ES-I3 (cell line): ENCODE data around the gene CAMK2B.
"Not testable (repeated sequence)": the region's sequence is repeated elsewhere in the genome, so short reads cannot be mapped to it uniquely, and the experiment has no call there.

Experiments used
- H3K36me3 ChIP-seq: 2 replicates; pipeline ENCODE4 v1.6.1; 2013; ENCODE audit warnings: mild to moderate bottlenecking, low read length, control low read depth, moderate library complexity; ENCODE audit not compliant: insufficient read depth
- H3K4me1 ChIP-seq: 2 replicates; pipeline ENCODE4 v1.6.1; 2013; ENCODE audit warnings: mild to moderate bottlenecking, control low read depth, low read length; ENCODE audit not compliant: insufficient read depth
- H3K9ac ChIP-seq: 2 replicates; pipeline ENCODE4 v1.6.1; 2013; ENCODE audit warnings: low read depth, mild to moderate bottlenecking, low read length, moderate library complexity
- H3K9me3 ChIP-seq: 2 replicates; pipeline ENCODE4 v1.6.1; 2013; ENCODE audit warnings: mild to moderate bottlenecking, low read length, moderate library complexity; ENCODE audit not compliant: control insufficient read depth, insufficient read depth

CAMK2B gene

DNA sequence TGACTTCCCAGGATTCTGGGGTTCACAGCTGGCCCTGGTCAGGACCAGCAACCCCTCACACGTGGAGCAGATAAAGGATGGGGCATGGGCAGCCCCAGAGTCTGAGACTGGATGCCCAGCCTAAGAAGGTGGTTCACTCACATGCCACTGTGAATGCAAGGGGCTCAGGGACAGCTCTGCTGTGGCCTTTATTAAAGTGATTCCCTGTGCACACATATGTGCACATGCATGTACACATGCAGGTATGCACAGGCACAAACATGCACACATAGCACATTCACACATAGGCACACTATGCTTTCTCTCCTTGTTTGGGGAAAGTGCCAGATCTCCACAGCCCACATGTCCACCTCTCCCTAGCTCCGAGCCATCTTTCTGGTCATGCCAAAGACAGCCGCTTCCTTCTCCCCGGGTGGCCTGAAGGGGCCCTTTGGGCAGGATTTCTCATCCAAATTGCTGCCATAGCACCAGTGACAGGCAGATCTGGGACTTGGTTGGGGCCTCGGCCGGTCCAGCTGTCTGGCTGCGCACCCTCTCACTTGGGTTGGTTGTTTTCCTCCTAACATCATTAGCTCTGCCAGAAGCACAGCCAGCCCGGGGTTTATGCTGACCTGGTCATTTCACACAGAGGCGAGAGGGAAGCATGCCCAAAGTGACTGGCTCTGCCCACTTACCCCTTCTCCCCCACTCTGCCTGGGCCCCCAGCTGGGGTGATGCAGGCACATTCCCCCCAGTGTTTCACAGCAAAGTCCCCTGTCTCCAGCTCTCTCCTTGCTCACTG lies 137.6 kb downstream of the CAMK2B start:
- peaks cover 15% of the 10 kb centered on the region; the same call in 1 of the 2 replicates for H3K4me1 ChIP-seq
- H3K9me3 ChIP-seq, result no peaks in the 10 kb centered on the region; the same call in 1 of the 2 replicates
- no peak overlapping the region for H3K9ac ChIP-seq
- H3K36me3 ChIP-seq, result no peaks in the 10 kb centered on the region

DNA sequence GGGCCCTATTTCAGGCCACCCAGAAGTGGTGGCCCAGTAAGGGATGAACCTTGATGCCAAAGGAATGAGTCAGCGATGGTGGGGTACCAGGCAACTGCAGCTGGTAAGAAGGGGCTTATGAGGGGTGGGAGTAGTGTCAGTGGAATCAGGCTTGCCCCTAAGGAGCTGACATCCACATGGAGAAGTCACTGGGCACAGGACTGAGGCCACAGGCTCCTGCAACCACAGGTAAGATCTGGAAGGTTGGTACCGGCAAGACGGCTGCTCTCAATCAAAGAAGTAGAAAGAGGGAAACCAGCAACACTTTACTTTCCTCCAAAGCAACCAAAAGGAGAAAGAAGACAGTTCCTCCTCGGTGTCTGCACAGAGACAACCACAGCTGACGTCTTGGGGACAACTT lies 138.7 kb downstream of the CAMK2B start:
- Histone ChIP-seq H3K4me1 (peaks cover 15% of the 10 kb centered on the region; the same call in 1 of the 2 replicates), H3K9me3 (no peaks in the 10 kb centered on the region; the same call in 1 of the 2 replicates), H3K36me3 (no peaks in the 10 kb centered on the region), H3K9ac (no peak overlapping the region)

DNA sequence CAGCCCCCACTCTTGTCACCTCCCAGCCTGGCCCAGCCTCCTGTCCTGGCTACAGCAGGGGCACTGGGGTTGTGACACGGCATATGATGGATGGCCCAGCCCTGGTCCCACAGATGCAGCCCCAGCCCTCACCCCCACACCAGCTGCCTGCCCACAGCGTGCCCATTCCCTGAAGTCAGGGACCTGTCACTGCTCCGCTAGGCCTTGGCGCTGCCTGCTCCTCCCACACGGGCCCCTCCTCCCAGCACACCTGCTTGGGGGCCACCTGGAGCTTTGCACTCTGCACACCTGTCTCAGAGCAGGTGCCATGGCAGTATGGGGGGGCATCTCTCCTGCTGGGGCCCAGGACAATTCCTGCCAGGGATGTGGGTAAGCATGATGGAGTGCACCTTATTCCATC lies 139.7 kb downstream of the CAMK2B start:
- Histone ChIP-seq H3K4me1 (peaks cover 15% of the 10 kb centered on the region; the same call in 1 of the 2 replicates), H3K9ac (no peak overlapping the region), H3K36me3 (no peaks in the 10 kb centered on the region), H3K9me3 (no peaks in the 10 kb centered on the region; the same call in 1 of the 2 replicates)

DNA sequence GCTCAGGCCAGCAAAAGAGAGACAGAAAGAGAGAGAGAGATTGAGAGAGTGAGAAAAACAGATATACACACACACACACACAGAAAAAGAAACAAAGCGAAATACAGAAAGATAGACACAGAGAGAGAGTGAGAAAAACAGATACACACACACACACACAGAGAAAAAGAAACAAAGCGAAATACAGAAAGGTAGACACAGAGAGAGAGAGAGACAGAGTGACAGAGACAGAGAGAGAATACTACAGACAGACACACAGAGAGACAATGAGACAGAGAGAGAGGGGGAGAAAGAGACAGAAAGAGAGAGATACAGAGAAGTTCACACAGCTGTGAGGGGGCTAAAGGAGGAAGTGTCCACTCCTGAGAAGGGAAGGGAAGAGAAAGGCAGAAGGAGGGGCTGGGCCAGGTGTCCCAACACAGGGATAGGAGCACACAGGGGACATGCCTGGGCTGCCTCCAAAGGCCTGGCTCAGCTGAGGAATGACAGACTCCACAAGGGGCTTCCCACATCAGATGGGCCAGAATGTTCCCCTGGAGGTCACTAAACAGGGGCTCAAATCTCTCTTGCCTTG lies 140.4 kb downstream of the CAMK2B start:
- H3K36me3 ChIP-seq, result no peaks in the 10 kb centered on the region
- no peaks in the 10 kb centered on the region; the same call in 1 of the 2 replicates for H3K9me3 ChIP-seq
- no peak overlapping the region for H3K9ac ChIP-seq
- H3K4me1 ChIP-seq, result peaks cover 15% of the 10 kb centered on the region; the same call in 1 of the 2 replicates

DNA sequence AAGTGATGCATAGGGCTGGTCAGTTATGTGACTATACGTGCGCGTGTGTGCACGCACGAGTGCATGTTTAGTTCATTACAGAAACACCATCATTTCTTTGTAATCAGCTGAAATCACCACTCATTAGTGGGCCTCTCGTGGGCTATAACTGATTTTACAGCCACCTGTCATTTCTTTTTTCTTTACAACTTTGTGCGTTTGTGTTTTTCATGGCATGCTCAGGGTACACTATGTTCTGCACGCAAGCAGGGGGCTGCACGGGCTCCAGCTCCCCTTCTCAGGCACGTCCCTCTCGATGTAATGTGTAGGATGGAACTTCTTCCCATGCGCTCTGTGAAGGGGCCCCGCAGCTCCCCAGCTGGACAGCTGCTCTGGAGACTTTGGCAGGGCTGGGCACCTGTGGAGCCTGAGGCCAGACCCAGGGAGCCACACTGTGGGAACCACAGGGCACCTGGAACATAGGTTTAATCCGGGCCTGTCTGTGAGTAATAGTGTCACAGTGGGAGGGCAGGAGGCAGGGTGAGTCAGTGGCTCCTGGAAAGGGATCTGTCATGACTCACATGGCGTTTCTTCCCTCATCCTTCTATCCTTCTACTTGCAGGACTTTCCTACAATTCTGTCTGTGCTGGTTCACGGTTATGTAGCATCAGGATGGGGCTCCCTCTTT lies 141.1 kb downstream of the CAMK2B start:
- Histone ChIP-seq H3K9me3 (no peaks in the 10 kb centered on the region; the same call in 1 of the 2 replicates), H3K4me1 (peaks cover 15% of the 10 kb centered on the region; the same call in 1 of the 2 replicates), H3K36me3 (no peaks in the 10 kb centered on the region), H3K9ac (no peak overlapping the region)

- Histone ChIP-seq H3K9me3 (no peaks in the 10 kb centered on the region; the same call in 1 of the 2 replicates), H3K9ac (no peak overlapping the region), H3K36me3 (no peaks in the 10 kb centered on the region), H3K4me1 (peaks cover 15% of the 10 kb centered on the region; the same call in 1 of the 2 replicates)
Measured at GRCh38 chr7:44183386-44183785, 142.0 kb downstream of the CAMK2B start.

- Histone ChIP-seq H3K4me1 (peaks cover 18% of the 10 kb centered on the region; the same call in 1 of the 2 replicates), H3K9ac (no peak overlapping the region), H3K9me3 (no peaks in the 10 kb centered on the region; the same call in 1 of the 2 replicates), H3K36me3 (no peaks in the 10 kb centered on the region)
Measured at GRCh38 chr7:44182827-44183226, 142.6 kb downstream of the CAMK2B start.

DNA sequence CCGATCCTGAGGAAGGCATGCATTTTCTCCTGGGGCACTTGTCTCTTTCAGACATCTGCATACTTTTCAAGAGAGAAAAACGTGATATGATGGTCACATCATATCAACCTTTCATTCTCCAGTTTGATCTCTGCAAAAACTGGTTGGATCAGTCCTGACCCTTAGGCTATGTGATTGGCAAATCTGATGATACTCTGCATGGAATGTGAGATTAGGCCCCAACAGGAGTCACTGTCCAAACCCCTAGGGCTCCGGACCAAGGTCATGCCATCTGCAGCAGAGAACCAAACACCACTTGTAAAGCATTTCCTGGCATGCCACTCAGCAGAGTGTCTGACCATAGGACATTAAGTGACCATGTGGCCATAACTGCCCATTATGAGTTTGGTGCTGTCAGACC lies 144.8 kb downstream of the CAMK2B start:
- Histone ChIP-seq H3K9me3 (no peaks in the 10 kb centered on the region; the same call in 1 of the 2 replicates), H3K9ac (no peak overlapping the region), H3K36me3 (no peaks in the 10 kb centered on the region), H3K4me1 (peaks cover 24% of the 10 kb centered on the region; the same call in 1 of the 2 replicates)

- no peak overlapping the region for H3K9ac ChIP-seq
- H3K9me3 ChIP-seq, result no peaks in the 10 kb centered on the region; the same call in 1 of the 2 replicates
- H3K36me3 ChIP-seq, result no peaks in the 10 kb centered on the region
- peaks cover 9% of the 10 kb centered on the region; the same call in 1 of the 2 replicates for H3K4me1 ChIP-seq
Measured at GRCh38 chr7:44177570-44178131, 147.7 kb downstream of the CAMK2B start.

GRCh38 chr7:44176486-44176885 lies 148.9 kb downstream of the CAMK2B start:
- H3K9me3 ChIP-seq, result no peaks in the 10 kb centered on the region
- no peaks in the 10 kb centered on the region for H3K36me3 ChIP-seq
- no peak overlapping the region for H3K9ac ChIP-seq
- H3K4me1 ChIP-seq, result peaks cover 9% of the 10 kb centered on the region; the same call in 1 of the 2 replicates

- peaks cover 9% of the 10 kb centered on the region; the same call in 1 of the 2 replicates for H3K4me1 ChIP-seq
- no peaks in the 10 kb centered on the region for H3K36me3 ChIP-seq
- no peaks in the 10 kb centered on the region for H3K9me3 ChIP-seq
- no peak overlapping the region for H3K9ac ChIP-seq
Measured at GRCh38 chr7:44175730-44176129, 149.7 kb downstream of the CAMK2B start.

DNA sequence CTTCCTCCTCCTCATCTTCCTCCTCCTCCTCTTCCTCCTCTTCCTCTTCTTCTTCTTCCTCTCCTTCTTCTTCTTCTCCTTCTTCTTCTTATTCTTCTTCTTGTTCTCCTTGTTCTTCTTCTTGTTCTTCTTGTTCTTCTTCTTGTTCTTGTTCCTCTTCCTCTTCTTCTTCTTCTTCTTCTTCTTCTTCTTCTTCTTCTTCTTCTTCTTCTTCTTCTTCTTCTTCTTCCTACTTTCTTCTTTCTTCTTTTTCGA lies 150.8 kb downstream of the CAMK2B start:
- not testable (repeated sequence) for H3K9me3 ChIP-seq, H3K36me3 ChIP-seq, H3K4me1 ChIP-seq, H3K9ac ChIP-seq

DNA sequence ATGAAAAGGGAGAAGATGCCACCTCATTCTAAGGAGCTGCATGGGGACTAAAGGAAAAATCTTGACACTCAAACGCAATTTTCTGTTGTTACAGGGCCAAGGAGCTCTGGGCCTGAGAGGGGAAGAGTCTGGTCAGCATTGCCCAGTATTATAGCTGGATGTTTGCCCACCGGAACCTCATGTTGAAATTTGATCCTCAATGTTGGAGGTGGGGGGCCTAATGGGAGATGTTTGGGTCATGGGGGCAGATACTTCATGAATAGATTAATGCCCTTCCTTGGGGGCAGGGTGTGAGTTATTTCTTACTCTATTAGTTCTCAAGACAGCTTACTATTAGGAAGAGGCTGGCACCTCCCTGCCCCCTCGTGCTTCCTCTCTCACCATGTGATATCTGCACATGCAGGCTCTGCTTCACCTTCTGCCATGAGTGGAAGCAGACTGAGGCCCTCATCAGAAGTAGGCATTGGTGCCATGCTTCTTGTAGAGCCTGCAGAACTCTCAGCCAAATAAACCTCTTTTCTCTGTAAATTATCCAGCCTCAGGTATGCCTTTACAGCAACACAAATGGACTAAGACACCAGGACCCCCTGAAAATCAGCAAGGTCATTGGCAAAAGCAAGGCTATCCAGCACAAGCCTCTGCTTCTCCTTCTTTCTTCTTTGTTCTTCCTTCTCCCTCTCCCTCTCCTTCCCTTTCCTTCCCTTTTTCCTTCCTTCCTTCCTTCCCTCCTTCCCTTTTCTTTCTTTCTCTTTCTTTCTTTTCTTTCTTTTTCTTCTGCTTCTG lies 151.3 kb downstream of the CAMK2B start:
- no peak overlapping the region for H3K9ac ChIP-seq
- H3K9me3 ChIP-seq, result no peaks in the 10 kb centered on the region
- no peaks in the 10 kb centered on the region for H3K36me3 ChIP-seq
- peaks cover 9% of the 10 kb centered on the region; the same call in 1 of the 2 replicates for H3K4me1 ChIP-seq
